Right lobe of liver (tissue), 4 donors: Measurements from ENCODE around the gene C3orf49.

ENCODE experiments used
- POLR2A ChIP-seq: fragments of 450-650 bp; IDR thresholded peaks from one replicate; pipeline ENCODE4 v1.6.1; 2017; ENCODE audit warnings: antibody characterized with exemption, mild to moderate bottlenecking
- TF ChIP-seq, protein P1 (sequence below), 4 donors: fragments of 200-600 bp in 3 of 4; fragments of 450-650 bp in 1 of 4; IDR thresholded peaks; one replicate each; pipeline versions ENCODE4 v1.5.1 to v1.8.0; 2016 to 2022; ENCODE audit warnings: antibody characterized with exemption in 4 of 4, mild to moderate bottlenecking in 2 of 4
- donor health status: DM: no; HTN: no; CAD: no.
- donor health status: DM: no; HTN: no; CAD: no.
- donor health status: DM: no; HTN: yes; CAD: no.

- TF ChIP-seq, protein P1, sequence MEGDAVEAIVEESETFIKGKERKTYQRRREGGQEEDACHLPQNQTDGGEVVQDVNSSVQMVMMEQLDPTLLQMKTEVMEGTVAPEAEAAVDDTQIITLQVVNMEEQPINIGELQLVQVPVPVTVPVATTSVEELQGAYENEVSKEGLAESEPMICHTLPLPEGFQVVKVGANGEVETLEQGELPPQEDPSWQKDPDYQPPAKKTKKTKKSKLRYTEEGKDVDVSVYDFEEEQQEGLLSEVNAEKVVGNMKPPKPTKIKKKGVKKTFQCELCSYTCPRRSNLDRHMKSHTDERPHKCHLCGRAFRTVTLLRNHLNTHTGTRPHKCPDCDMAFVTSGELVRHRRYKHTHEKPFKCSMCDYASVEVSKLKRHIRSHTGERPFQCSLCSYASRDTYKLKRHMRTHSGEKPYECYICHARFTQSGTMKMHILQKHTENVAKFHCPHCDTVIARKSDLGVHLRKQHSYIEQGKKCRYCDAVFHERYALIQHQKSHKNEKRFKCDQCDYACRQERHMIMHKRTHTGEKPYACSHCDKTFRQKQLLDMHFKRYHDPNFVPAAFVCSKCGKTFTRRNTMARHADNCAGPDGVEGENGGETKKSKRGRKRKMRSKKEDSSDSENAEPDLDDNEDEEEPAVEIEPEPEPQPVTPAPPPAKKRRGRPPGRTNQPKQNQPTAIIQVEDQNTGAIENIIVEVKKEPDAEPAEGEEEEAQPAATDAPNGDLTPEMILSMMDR (IDR thresholded peaks at IDR 0.05): no peak
- no peak for TF ChIP-seq POLR2A
Measured at GRCh38 chr3:63807961-63808565, 11.0 kb upstream of the C3orf49 start.
